COLO829 (cell line): ENCODE data around the gene MCTP1.

Experiments
- DNase-seq: peaks from one replicate; pipeline ENCODE4 v3.0.0; 2012; ENCODE audit warnings: low spot score

Gene MCTP1

DNA sequence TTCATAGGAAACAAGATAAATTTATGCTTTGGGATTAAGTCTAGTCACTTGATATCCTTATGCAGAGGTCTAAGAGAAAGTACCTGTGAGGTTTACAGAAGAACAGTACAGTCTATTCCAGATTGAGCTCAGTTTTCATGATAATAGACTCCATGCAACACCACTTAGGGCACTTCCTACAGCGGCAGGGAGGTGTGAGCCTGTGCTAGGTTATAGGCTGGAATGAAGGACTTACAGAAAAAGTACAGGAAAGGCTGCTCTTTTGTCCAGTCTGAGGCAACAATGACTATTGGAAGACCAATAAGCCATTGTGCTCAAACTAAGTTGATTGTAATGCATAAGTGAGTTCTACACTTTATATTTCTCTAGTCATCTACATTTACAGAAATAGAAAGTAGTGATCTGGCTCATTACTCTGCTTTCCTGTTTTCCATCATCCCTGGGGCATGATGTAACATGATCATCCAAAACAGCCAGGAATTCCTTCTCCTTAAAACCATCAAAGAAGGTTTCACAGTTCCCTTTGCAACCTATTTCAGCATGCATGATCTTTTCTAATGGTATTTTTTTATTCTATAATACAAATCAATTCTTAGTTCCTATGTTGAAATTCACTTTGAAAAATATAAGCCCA, 343.7 kb downstream of the MCTP1 start:
- DNase-seq, result no peak

GRCh38 chr5:94932259-94932658, 352.6 kb downstream of the MCTP1 start:
- DNase-seq, result no peak

- no peak for DNase-seq
These were observed 356.0 kb downstream of the MCTP1 start for GRCh38 chr5:94928891-94929290.

- no peak for DNase-seq
These were observed 364.3 kb downstream of the MCTP1 start for GRCh38 chr5:94920570-94920969.

GRCh38 chr5:94916619-94917018, 368.3 kb downstream of the MCTP1 start:
- DNase-seq, result no peak

DNA sequence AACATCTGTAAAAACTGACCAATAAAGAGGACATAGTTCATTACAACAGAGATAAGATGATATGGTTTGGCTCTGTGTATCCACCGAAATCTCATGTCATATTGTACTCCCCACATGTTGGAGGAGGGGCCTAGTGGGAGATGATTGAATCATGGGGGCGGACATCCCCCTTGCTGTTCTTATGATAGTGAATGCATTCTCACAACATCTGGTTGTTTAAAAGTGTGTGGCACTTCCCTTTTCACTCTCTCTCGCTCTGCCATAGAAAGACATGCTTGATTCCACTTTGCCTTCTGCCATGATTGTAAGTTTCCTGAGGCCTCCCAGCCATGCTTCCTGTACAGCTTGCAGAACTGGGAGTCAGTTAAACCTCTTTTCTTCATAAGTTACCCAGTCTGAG, 373.6 kb downstream of the MCTP1 start:
- no peak for DNase-seq

DNA sequence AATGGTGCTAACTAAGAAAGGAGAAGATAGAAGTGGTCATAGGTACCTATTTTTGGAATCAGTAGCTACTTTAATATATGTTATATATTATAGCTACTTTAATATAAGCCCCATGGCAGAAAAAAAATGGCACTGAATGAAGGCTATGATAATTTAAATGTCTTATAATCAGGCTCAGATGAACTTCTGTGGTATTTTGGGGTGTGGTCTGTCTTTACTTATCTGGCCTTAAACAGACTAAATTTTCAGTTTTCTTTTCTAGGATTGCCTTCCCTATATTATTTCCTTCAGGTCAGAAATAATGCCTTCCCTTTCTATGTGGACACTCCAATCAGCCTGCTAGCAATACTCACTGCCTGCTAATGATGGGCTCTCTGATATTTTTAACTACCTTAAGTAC, 374.2 kb downstream of the MCTP1 start:
- no peak for DNase-seq

DNA sequence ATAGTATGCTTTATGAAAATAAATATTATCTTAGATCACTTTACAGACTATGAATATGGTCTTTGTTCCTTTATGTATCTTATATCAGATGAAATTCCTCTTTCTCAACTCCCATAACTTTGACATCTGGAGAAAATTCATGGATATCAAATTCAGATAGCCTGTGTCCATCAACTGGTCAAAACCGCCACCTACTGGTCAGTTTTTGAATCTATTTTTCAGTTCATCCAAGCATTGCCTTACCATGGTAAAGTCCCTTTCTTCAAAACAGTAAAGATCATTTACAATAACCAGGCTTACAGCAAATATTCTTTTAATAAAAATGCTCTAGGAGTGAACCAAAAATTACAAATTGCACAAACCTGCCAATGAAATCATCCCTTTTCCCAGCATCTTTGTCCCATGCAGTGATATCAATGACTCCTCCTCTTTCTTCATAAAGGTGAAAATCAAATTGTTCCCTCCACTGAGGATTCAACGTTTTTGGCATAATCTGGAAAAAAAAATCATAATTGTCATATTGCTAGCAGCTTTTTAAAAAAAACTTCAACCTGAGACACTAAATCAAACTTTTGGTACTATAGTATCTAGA, 375.9 kb downstream of the MCTP1 start:
- peak; percentile 17 for DNase-seq

- no peak for DNase-seq
These were observed 378.1 kb downstream of the MCTP1 start for GRCh38 chr5:94906750-94907149.

GRCh38 chr5:94903726-94904125, 381.2 kb downstream of the MCTP1 start:
- DNase-seq, result no peak

GRCh38 chr5:94901191-94901979, 383.5 kb downstream of the MCTP1 start:
- peak; percentile 19 for DNase-seq

DNA sequence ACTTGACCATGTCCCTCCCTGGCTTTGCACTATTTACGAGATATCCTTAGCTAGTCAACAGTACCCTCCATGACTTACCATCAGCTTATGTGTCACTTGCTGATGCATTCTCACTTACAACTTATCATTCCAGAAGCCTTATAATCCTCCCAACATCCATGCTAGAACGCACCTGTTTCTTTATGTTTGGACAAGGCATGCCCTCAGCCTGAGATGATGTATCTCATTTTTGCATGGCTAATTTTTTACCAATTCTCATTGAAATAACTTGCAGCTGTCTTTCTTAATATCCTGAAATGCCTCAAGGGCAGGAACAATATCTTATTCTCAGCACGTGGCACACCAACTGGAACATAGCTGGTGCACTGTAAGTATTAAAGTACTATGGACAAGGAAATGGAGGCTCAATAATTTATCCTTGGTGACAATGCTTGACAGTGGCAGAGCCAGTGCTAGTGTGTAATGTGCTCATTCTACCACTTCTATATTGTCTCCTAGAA, 384.8 kb downstream of the MCTP1 start:
- DNase-seq, result no peak

GRCh38 chr5:94893412-94894135, 391.3 kb downstream of the MCTP1 start:
- peak; percentile 14 for DNase-seq

DNA sequence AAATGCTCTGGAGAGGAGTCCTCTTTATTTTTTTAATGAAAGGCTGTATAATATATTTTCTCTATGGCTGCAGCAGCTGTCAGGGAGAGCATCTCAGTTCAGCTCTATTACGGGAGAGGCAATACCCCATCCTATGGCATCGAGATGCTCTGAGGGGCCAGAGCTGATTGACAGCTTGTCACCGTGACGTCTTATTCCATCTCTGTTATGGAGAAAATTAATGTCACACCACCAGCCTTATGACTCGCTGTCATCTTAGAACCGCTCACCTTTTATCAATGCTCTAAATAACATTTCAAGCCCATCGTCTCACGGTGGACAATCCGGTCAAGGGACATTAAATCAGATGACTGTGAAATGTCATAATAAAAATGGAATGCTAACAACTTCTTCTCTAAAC, 392.9 kb downstream of the MCTP1 start:
- no peak for DNase-seq

GRCh38 chr5:94891565-94891964, 393.3 kb downstream of the MCTP1 start:
- no peak for DNase-seq

DNA sequence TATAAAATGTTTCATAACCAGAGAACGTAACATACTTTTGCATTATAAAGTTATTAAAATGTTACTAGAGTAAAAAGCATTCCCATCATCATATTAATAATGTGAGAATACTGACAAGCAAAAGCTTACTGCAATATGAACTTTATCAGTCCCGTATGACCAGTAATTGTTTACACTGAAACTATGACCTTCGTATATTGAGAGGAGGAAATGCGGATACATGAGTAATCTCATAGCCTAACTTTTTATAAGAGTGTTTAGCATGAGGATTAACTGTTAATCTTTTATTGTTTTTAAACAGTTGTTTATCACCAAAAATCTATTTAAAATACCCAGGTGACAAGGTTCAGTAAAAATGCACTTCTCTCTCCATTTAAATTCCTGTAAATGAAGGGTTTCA, 394.0 kb downstream of the MCTP1 start:
- DNase-seq, result no peak

GRCh38 chr5:94888674-94889073, 396.2 kb downstream of the MCTP1 start:
- no peak for DNase-seq

DNA sequence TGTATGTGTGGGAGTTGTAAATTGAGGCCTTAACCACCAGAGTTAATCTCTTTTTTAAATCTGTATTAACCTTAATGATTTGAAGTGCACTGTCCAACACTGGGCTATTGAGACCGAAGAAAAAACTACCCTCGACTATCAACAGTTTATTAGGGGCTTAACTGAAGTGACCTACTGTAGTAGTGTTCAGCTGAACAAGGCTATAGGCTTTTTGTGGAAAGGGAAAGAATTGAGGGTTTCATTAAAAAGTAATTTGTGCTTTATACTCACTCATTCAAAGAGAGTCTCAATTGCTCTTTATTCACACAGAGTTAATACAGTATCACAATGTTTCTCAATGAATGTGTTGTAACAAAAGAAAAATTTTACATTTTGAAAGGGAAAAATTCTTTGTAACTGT, 399.0 kb downstream of the MCTP1 start:
- DNase-seq, result peak; percentile 42

- no peak for DNase-seq
These were observed 400.6 kb downstream of the MCTP1 start for GRCh38 chr5:94884311-94884710.

DNA sequence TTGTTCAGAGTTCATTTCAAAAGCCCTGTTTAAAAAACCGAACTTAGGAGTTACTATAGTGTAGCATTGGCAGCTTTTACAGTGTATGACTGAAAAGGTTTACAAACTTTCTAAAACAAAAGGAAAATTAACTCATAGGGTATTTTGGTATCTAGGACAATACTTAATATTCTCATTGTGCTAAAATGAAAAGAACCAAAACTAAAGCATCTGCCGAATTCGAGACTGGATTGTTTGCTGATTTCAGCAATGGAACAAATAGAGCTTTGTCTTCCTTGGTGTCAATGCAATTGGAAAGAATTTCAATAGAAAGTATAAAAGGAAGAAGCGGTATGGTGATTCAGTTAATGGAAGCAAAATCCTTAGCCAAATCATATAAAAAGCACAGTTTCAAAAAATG, 412.4 kb downstream of the MCTP1 start:
- DNase-seq, result peak; percentile 8

DNA sequence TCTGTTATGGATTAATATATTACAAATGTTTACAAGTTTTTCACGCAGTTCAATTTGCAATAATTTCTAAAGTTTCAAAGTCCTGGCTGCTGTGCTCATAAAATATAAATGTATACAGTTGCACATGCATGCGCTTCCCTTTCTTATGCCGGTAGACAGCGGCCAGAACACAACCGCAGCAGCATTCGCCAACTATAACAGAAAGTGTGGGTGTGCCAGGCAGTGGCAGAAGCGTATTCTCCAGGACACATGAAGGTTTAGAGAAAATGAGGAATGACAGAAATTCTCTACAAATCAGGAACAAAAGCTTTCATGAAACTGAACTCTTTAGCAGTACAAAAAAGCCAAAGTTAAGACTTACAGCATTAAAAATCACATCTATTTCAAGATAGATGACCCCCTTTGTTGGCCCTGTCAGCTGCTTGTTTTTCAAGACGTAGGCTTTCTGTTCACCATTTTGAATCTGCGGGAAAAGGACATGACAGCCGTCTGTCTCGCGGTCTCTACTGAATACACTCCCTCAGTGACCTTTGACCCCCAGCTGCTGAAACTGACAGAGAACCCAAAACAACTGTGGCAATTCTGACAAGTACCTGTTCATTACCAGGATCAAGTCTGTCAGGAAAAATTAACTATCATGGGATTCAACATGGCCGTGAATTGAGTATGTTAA, 414.2 kb downstream of the MCTP1 start:
- DNase-seq, result no peak

DNA sequence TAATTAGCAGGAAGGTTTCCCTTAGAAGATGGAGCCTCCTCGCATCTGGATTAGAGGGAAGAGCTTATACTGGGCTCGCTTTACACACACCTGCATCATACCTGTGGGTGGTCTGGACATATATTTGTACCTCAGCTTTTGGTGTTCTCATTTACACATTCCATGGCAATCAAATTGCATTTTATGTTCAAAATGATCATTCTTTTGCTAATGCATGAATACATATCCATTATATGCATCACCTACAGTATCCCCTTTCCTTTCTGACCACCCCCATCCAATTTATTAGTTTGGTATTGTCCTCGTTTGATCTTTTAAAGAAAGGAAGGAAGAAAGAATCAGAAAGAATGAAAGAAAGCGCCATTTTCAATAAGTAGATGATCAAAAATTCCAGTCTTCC, 415.0 kb downstream of the MCTP1 start:
- DNase-seq, result no peak
